ENCODE data around the gene HACL1.
"Not testable (repeated sequence)": the region's sequence is repeated elsewhere in the genome, so short reads cannot be mapped to it uniquely, and the experiment has no call there.

HACL1 gene

DNA sequence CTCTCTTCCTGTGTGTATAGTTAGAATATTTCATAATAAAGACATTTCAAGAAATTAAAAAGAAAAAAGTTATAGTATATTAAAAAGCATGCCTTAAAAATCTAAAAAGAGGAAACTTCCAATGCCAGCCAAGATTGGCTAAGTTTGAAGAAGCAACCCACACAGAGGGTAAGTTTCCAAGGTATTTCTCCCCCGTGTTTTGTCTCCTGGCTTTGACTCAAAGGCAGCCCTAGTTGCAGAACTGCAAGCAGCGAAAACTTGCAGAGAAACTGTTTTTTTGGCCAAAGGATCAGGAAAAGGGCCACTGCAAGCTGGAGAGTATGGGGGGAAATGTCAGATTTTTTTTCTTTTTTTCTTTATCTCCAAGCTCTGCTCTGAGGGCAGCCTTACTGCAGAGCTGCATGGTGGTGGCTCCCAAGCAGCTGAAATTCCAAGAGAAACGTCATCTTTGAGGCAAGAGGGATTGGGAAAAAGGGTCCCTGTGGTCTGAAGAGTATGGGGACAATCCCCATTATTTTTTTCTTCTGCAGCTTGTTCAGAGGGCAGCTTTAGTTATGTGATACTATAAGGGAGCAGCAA, 23.0 kb downstream of the HACL1 start:
- no peak for DNase-seq

DNA sequence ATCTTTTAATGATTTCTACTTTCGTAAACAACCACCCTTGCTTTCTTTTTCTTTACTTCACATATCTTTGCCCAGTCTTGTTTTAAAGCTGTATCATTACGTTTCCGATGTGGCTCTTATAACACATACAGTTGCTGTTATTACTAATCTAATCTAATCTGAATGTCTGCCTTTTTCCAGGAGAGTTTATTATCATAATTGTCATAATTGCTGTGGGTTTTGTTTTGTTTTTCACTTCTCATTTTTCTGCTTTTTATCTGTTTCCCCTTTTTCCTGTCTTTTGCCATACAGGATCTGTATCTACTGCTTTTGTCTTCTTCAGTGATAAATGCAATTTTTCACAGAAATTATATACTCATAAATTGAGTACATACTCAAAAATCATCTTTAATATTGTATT, 24.9 kb downstream of the HACL1 start:
- no peak for DNase-seq

DNA sequence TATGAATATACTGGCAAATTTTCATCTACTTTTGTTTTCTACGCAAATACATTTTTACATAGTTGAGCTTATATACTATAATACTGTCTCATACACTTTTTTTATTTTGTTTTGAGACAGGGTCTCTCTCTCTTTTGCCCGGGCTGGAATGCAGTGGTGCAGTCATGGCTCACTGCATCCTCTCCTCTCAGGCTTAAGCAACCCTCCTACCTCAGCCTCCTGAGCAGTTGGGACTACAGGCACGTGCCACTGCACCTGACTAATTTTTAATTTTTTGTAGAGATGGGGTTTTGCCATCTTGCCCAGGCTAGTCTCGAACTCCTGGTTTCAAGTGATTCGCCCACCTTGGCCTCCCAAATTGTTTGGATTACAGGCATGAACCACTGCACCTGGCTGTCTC, 25.9 kb downstream of the HACL1 start:
- DNase-seq: no peak

DNA sequence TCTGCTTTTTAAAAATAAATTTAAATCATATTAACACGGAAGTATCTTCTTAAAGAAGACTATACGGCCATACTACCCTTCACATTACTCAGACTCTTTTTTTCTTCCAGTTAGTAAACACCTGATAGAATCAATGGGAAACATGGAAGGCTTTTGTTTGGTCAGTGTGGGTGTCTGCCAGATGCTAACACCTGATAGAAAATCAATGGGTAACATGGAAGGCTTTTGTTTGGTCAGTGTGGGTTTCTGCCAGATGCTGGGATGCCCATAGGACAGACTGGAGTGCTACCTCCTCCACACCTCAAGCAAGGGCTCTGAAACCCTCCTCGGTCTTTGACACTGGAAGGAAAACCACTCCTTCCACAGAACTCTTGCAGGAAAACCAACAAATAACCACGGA, 29.2 kb downstream of the HACL1 start:
- DNase-seq: no peak

DNA sequence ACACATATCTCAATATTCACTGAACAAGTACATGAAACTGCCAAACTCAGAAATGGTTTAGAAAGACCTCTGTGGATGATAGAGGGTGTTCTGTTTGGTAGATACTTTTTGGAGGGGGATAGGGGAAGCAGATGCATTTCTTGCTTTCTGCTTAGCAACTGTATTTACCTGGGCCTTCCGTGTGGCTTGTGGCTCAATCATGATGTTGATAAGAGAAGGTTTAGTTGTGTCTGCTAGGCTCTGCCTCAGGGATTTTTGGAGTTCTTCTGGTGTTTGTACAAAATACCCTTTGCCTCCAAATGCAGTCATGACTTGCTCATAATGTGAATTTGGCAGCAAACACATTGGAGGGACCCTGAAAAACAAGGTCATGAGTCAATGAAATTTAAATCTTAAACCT, 38.2 kb downstream of the HACL1 start:
- DNase-seq: no peak

DNA sequence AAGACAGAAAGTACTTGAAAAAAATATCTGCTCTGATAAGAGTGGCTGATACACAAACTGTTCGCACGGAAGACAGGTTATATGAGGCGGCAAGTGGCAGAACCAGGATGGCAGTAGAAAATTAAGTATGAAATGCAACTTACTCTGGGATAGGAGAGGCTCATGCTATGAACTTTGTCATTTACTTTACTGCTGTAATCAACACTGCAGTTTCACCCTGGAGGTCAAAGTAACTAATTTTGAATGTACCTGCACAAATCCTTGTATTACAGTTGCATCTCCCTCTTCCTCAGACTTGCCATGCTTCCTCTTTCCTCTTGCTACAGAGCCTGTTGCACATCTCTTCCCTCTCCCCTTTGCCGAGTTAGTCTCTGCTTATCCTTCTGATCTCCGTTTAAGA, 38.8 kb downstream of the HACL1 start:
- no peak for DNase-seq

DNA sequence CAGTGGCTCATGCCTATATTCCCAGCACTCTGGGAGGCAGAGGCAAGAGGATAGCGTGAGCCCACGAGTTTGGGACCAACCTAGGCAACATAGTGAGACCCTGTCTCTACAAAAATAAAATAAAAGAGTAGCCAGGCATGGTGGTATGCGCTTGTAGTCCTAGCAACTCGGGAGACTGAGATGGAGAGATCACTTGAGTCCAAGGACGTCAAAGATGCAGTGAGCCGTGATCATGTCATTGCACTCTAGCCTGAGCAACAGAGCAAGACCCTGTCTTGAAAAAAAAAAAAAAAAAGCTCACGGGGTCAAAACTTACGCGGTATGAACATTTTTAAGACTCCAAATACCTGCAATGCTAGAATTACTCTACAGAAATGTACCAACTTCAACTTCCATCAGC, 42.8 kb downstream of the HACL1 start:
- no peak for DNase-seq

DNA sequence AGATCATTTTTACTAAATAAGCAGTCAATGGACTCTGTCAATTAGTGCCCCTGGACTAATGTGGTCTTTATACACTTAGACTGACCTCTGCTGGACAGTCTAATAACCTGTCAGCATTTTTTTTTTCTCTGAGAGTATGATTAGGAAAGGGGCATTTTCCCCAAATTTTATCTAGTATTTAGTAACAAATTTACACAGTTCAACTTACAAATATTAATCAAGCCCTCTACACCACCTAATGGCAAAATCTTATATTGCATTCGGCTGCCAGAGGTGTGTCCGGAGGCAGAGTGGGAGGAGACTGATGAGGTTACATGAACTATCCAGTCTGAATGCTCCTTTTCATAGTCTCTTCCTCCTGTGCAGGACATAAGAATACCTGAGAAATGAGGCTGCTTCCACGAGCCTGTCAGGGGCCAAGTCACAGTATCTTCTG, 43.8 kb downstream of the HACL1 start:
- peak; percentile 77 for DNase-seq

DNA sequence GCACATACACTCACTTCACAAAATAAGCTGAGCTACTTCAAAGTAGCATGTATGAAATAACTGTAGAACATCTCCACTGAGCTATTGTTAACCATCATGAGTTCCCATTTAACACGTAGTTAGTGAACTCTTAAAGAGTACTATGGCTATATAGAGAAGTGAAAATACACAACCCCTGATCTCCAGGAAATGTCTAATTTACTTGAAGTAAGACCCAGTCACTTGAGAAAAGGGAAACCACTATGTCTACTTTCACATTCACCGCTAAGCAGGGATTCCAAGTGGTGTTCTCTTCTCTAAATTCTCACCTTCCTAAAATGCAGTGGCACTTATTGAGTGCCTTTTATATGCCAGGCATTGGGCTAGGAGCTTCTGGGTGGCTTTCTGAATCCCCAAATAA, 44.9 kb downstream of the HACL1 start:
- DNase-seq: no peak

DNA sequence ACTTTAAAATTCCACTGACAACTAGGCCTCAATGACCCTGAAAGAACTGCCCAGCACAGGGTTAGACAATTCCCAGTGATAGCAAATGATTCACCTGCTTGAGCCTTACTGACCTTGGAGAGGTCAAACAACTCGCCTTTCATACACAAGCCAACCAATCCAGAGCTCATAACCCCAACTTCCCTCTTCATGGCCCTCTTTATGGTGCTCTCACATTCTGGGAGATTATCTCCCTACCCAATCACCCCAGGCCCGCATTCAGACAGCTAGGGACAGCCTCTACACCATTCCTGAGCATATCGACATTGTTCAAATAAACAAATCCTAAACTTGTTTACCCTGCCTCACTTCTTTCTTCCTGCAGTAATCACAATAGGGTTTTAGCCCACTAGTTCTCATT, 47.6 kb downstream of the HACL1 start:
- DNase-seq: no peak

DNA sequence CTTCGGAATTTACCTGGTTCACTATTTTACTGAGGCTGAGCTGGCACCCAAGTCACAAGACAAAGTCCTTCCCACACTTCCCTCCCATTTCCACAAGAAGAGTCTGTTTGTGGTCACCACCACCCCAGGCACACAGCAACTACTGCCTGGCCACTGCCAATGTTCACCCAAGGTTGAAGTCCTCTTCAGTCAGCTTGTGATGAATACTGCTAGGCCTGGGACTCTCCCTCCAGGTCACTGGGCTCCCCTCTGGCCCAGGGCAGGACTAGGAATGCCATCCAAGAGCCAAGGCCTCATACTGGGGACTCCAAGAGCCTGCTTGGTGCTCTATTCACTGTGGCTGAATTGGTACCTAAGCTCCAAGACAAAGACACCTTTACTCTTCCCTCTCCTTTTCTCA, 49.5 kb downstream of the HACL1 start:
- DNase-seq: no peak

DNA sequence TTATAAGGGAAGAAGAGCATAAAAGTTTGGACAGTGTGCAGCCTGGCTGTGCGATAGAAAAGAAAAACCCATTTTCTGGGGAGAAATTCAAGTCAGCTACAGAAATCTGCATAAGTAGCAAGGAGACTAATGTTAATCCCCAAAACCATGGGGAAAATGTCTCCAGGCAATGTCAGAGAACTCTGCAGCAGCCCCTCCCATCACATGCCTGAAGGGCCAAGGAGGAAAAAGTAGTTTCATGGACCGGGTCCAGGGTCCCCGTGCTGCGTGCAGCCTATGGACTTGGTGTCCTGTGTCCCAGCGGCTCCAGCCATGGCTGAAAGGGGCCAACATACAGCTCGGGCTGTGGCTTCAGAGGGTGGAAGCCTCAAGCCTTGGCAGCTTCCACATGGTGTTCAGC, 51.5 kb downstream of the HACL1 start:
- no peak for DNase-seq

DNA sequence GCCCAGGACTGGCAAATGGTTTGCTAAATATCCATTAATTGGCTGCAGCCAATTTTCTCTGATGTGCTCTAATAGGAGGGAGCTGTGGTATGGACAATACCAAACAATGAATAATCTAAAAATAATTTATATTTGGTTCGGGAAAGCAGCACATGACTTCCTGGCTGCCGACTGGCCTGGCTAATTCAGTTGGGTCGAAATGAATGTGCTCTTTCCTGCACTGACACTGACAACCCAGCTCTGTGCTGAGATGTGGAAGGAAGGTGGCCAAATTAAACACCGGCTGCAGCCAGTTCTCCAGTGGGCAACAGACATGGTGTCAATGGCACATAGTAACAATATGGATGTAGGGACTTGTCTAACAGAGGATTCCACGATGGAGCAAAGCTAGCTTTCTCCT, 58.8 kb downstream of the HACL1 start:
- no peak for DNase-seq

DNA sequence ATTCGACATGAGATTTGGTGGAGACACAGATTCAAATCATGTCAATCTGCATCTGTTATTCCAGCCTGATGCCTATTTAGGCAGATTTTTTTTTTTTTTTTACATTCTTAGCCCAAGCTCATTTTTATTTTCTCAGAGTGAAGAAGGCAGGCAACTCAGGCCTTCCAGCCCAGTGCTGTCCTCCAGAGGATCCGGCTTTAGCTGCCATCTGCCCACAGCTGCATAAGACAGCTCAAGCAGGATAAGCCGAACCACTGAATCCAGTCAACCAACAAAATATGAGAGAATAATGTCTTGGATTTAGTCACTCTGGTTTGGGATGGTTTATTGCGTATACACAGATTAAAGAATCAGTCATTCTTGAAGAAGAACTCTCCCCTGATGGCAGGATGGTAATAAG, 60.0 kb downstream of the HACL1 start:
- no peak for DNase-seq

DNA sequence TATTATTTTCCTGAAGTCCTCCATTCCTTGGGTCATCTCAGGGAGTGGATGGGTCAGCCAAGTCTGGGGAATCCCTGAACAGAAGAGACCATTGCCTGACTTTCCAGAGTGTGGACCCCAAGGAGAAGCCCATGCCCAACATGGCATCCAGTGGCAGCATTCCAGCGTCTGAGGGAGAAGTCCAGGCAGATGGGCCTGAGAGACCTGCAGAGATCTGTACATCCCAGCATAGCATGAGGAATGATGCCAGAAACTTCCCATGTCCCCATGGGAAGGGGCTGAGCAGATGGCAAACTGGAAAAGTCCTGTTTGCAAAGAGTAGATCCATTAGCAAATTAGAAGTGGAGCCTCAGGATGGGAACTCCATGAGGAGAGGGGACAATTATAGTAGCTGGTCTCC, 62.3 kb downstream of the HACL1 start:
- no peak for DNase-seq

DNA sequence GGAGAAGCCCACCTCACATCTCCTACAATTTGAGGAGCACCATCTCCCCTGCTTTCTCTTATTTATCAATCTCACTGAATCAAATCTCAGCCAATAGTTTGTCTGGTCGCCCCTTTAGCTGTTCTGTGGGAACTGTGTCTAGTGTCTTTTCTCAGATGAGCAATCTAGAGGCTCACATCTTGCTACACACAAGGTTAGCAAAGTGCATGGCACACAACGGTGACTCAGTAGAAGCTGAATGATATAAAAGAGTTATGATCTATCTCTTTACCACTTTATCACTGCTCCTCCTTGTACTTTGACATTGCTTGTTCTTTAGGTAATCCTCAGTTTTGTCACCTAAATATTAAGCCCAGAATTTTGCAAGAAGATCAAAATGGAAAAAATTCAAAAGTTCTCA, 63.0 kb downstream of the HACL1 start:
- DNase-seq: no peak

DNA sequence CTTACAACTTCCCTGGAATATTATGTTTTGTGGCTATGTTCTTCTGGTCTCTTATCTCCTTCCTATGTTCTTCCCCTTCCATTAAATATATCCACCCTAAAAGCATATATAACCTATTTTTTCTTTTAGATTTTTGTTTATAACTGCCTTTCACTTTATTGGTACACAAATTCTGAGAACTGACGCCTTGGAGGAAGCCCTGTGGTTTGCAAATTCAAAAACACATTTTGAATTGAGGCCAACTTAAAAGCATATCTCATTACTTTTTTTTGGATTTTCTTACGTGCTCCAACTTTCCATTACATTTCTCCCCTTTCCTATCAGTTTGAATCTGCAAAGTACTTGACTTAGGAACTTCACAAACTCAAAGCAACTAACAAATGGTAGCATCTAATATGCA, 64.5 kb downstream of the HACL1 start:
- no peak for DNase-seq

DNA sequence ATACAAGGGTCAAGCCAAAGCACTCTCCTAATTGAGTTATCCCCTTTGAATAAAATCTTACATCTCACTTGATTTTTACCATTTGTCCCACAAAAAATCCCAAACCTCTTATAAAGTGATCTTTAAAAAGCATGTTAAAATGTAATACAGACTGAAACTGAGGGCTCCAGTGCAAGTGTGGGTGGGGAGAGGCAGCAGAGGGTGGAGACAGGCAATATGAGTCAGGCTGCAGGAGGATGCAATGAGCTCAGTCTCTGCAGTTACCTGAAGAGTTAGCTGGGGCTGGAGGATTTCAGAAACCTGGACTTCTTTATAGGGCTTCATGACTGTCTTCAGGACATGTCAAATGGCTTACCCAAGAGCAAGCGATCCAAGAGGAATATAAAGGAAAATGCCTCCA, 65.6 kb downstream of the HACL1 start:
- no peak for DNase-seq

DNA sequence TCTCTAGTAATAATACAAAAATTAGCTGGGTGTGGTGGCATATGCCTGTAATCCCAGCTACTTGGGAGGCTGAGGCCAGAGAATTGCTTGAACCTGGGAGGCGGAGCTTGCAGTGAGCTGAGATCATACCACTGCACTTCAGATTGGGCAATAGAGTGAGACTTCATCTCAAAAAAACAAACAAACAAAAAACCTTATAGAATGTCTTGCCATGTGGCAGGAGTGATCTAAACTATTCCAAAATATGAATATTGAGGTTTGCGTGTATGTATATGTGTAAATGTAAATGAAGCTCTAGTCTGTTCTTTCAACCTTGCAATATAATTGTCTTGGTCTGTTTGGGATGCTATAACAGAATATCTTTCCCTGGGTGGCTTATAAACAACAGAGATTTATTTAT, 68.8 kb downstream of the HACL1 start:
- DNase-seq: not testable (repeated sequence)

DNA sequence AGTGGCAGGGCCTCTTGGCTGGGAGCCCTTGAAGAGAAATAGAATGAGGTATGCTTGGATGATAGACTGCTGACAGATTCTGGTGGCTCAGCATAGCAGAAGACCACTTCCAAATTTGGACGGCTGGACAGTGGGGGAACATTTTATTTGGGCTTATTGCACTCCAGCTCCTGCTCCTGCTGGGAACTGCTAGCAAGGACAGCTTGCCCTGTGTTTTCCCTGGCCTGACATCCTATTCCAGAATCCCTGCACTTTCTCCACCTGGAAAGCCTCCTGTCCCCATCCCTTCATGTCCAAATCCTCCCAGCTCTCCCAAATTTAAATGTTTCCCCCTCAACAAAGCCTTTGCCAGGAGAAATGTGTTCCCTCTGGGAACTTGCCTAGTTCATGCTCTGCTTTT, 70.0 kb downstream of the HACL1 start:
- no peak for DNase-seq

DNA sequence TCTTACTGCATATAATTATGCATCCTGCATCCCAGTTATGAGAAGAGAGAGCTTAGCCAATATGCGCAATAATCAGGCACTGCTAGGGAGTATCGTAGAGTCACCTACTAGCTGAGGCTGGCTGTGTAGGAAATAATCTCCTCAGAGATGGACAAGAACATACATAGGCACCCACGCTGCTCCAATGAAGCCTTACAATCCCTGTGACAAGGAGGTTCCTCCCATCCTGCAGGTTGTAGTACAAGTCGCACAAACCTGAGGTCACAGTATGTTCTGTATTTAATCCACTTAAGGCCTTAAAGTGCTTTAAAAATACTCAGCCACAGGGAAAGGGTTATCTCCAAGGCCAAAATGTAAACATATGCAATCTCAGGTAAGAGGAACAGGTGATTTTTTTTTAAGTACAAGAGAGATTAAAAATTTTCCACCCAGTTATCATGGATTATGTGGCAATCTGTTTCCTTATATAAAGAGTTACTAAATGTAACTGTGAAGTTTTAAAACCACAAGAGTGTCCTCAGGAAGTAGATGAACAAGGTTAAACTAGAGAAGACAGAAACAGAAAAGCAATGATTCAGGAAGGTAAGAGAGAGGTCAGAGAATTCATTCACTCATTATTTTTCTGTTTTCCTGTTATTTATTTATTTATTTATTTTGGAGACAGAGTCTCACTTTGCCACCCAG, 72.4 kb downstream of the HACL1 start:
- DNase-seq: no peak

DNA sequence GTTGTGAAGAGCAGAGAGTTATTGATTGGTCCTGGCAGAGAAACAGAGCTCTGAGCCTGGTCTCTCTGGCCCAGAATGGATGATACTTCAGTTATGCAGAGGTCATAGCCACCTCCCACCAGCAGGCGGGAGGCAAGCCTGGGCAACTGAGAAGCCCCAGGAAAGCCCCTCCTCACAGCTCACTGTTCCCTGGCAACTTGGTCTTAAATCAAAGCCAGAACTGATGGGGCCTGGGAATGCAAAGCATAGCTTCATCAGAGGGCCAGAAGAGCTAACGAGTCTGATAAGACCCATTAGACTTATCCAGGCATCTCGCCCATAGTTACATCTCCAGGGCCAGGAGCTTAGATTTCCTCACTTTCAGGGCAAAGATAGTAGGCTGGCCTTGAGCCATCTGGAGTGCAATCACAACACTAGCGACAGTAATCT, 74.3 kb downstream of the HACL1 start:
- DNase-seq: no peak

DNA sequence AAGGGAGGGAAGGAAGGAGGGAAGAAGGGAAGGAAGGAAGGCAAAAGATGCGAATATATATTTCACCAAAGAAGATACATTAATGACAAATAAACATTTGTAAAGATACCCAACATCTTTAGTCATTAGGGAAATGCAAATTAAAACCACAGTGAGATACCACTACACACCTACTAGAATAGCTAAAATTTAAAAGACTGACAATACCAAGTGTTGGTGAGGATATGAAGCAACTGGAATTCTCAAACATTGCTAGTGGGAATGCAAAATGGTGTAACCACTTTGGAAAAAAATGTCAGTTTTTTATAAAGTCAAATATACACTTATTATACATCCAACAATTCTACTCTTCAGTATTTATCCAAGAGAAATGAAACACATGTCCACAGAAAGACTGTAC, 75.6 kb downstream of the HACL1 start:
- DNase-seq: no peak

DNA sequence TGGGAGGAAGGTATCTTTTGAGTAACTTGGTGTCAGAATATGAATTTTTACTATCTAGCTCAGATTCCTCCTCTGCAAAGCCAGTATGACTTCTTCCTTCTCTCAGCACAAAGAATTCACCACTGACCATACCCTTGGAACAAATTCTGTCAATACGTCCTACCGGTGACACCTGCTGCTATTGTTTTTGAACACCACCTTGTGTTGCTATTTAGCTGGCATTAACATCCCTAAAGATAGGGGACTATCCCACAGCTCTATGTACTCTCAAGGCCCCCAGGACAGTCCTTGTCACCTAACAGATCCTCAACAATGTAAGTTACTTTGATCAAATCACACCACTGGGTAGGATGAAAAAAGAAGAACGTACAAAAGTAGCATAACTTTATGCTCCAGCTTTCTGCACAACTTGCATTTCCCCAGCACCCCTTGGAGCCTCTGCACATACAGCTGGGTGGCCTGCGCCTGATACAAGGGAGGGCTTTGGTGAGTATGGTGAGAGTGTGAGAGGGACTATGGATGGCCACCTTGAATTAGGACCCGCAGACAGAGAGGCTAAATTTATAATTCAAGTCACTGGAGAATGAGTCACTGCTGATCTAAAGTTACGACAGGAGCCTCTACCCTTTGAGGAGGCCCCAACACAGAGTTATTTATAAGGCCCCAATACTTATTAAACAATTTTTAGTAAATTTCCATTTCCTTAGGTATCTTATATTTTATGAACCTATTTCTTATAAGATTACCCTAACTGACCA, 77.5 kb downstream of the HACL1 start:
- no peak for DNase-seq

DNA sequence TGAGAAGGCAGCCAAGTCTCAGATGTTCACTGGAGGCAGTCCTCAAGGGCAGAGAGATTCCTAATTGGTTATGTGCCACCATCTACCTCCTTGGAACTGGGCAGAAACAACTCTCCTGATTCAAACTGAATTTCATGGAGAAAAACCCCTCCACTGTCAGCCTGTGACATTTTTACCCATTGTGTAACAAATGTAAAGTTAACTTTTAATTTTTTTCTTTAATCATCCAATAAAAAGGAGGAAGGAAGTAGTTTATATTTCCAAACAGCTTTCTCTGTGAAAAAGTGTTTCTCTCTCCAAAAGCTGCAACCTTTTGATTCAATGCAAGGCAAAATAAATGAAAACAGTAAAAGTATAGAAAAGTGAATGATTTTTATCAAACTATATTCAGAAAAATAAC, 79.4 kb downstream of the HACL1 start:
- no peak for DNase-seq

Measured in KG1 (cell line).